ENCODE measurements around the gene GPC3.

- TF ChIP-seq CTCF (IDR thresholded peaks at IDR 0.05) (no peak), POLR2A (IDR thresholded peaks at IDR 0.05) (no peak), POLR2AphosphoS5 (IDR thresholded peaks at IDR 0.05) (no peak)
Observed at GRCh38 chrX:133884430-133885394, 100.7 kb downstream of the GPC3 start.

Measured in suprapubic skin (tissue), 4 donors.